HG03060 (cell line): ENCODE data around the gene UBE2K.
"Not testable (repeated sequence)": the region's sequence is repeated elsewhere in the genome, so short reads cannot be mapped to it uniquely, and the experiment has no call there.

Experiments used
- ATAC-seq: cut with Tn5 transposase; IDR thresholded peaks from one replicate; pipeline ENCODE4 v1.9.1; 2021; ENCODE audit warnings: low read depth, moderate number of reproducible peaks; ENCODE audit not compliant: unreplicated experiment

The UBE2K gene, protein sequence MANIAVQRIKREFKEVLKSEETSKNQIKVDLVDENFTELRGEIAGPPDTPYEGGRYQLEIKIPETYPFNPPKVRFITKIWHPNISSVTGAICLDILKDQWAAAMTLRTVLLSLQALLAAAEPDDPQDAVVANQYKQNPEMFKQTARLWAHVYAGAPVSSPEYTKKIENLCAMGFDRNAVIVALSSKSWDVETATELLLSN

DNA sequence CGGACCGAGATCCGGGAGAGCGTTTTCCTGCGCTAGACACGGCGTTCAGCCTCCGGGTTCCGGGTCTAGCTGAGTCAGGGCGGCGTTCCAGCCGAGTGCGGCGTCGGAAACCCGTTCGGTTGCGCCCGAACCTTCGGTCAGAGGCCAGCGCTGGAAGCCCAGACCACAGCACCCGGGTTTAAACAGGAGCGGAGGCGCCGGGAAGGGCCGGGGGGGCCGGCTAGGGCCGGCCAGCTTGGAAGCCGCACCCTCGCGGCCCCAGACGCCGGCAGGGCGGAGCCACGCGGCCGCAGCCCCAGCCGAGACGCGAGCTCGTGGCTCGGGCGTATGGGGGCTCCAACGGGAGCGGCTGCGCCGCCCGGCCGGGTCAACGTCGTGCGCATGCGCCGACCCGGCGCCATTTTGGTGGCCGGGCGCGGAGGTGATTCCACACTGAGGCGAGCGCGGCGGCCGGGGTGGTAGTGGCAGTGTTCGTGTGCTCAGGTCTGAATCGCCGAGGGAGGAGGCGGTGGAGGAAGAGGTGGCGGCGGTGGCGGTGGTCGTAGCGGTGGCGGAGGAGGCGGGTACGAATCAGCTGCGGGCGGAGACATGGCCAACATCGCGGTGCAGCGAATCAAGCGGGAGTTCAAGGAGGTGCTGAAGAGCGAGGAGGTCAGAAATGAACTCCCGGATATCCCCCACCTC is at the start of gene UBE2K:
Gene UBE2K (plus strand): TSS at position 397 of the 684 bp plus-strand sequence. CDS start 192 bp downstream, at position 589.
- peak; percentile 61 for ATAC-seq

DNA sequence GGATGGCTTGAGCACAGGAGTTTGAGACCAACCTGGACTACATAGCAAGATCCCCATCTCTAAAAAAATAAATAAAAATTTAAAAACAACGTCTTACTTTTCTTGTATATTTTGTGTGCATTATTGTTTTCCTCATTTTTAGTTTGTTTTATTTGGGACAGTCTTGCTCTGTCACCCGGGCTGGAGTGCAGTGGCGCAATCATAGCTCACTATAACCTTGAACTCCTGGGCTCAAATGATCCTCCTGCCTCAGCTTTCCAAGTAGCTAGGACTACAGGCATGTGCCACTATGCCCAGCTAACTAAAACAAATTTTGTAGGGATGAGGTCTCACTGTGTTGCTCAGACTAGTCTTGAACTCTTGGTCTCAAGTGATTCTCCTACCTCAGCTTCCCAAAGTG is 49.7 kb upstream of the UBE2K start:
- ATAC-seq: no peak

DNA sequence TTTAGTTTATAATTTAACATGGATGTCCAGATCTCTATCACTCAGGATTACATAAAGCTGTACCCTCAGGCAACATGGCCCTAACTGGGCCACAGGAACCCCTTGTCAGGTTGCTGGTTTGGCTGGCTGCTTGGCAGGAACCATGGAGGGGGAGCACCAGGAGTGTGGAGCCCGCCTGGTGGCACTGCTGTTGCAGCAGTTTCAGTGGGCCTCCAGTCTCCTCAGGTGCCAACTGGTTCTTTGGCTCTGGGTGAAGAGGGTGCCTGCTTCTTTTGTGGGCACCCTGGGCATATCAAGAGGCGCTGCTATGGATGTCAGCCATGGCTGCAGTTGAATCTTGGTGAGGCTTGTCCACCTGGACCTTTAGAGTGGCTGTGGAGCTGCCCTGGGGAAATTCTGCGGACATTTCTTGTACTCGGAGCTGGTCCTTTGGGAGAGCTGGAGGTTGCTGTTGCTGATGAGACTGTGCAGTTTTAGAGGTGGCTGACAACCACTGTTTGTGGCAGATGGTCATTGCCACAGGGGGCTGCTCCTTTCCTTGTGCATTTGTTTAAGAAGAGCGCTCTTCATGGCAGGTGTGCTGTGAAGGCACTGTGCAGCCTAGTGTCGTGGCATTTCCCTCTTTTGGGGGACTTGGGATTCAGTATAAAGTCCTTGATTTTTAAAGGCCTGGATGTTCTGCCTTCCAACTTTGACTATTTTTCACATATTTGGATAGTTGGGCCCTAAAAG is 48.9 kb upstream of the UBE2K start:
- ATAC-seq: no peak

DNA sequence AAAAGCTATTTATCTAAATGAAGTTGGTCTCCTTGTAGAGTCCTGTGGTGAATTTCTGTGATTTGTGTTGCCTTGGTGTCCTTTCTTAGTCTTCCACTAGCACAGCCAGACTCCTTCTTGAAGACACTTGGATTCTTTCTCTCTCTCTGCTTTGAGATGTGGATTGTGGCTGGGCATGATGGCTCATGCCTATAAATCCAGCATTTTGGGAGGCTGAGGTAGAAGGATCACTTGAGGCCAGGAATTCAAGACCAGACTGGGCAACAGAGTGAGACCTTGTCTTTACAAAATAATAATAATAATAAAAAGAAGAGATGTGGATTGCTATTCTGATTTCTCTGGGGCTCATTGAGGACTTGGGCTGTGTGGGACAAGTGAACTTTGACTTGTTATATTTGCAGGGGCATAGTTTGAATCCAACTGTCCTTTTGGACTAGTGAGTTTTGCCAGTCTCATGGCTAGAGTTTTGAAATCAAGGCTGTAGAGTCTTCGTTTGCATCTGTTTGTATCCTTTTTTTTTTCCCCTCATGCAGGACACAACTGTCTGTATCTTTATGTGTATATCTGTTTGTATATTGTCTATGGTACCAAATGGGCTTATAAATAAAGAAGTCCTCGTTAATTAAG is 48.2 kb upstream of the UBE2K start:
- ATAC-seq: no peak

DNA sequence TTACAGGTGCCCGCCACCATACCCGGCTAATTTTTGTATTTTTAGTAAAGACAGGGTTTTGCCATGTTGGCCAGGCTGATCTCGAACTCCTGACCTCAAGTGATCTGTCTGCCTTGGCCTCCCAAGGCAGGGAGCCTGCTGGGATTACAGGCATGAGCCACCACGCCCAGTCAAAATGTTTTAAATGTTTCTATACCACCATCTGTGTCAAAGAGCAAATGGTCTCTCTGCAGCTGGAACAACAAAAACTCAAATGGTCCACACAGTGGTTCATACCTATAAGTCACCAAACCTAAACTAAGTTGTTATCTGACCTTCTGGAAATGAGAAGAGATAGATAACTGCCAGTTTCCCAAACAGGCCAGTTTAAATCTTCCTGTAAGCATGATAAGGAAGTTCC is 46.4 kb upstream of the UBE2K start:
- not testable (repeated sequence) for ATAC-seq

DNA sequence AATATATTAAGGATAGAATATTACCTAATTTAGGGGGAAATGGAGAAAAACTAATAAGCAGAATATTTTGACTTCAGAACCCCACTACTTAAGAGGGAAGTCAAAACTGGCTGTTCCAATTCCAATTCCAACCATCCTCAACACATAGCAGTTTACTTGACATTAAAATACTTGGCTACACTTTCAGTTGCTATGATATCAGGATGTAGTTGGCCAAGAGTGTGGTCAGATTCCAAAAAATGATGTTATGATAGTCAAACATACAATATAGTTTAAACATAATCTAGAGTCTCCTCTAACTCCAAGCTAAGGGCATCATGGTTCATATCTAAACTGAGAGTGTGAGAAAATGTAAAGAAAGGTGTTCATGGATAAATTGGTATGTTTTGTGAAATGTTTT is 42.7 kb upstream of the UBE2K start:
- no peak for ATAC-seq

DNA sequence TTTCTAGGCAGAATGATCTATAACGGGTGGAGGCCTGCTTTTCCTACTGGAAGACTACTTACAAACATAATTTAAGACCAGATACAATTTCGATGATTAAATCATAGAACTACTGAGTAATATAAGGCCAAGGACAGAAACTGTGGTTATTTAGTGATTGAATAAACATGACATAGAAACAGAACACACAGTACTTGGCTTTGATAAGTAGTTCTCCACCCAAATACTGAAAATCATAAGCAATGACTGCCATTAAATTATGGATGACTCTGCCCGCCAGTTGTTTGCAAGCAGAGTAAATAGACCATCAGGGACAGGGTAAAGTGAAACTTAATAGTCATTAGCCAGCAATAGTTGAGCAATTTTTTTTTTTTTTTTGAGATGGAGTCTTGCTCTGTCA is 42.1 kb upstream of the UBE2K start:
- no peak for ATAC-seq

DNA sequence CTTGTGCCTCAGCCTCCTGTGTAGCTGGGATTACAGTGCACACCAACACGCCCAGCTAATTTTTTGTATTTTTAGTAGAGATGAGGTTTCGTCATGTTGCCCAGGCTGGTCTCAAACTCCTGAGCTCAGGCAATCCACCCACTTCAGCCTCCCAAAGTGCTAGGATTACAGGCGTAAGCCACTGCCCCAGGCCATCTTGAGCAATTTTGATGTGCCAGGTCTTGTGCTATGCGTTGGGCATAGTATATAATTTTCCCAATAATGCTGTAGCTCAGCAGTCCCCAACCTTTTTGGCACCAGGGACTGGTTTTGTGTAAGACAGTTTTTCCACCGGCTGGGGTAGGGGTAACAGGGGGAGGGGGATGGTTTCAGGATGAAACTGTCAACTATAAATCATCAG is 41.3 kb upstream of the UBE2K start:
- ATAC-seq: not testable (repeated sequence)

DNA sequence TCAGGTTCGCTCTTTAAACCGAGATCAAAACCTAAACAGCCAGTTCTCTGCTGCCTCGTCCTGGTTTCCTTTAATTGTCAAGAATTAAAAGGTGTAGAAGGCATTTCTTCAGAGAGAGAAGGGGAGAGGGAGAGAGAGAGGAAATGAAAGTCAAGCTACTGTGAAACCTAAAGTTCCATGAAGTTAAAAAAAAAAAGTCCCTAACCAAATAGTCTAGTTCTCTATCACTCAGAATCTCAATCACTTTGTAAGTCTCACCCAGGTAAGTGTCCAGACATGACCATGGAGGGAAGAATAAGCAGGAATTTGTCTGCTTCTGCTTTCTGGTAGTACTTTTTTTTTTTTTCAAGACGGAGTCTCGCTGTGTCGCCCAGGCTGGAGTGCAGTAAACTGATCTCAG is 40.5 kb upstream of the UBE2K start:
- ATAC-seq: peak; percentile 45

DNA sequence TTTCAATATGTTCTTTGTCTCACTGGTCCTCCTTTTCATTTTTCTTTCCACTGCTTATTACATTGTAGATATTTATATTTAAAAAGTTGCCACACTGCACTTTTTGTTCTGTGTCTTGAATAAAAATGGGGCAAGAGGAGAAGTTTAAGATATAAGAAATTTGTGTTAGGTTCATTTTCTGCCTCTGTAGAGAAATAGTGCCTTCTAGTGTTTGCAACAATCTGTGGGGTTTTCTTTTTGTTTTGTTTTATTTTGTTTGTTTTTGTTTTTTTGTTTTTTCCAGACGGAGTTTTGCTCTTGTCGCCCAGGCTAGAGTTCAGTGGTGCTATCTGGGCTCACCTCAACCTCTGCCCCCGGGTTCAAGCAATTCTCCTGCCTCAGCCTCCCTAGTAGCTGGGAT is 39.2 kb upstream of the UBE2K start:
- no peak for ATAC-seq

DNA sequence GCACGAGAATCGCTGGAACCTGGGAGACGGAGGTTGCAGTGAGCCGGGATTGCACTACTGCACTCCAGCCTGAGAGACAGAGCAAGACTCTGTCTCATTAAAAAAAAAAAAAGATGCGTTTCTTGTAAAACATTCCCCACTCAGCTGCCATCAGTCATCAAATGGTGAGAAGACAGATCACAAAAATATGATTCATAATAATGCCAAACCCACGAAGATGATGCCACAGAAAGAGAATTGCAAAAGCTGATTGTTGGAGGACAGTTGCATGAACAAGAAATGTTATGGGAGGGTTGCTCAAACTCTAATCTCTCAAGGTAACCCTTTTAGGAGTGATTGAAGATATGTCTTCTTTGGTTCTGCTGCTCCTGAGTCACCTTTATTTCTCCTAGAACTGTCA is 37.9 kb upstream of the UBE2K start:
- no peak for ATAC-seq

DNA sequence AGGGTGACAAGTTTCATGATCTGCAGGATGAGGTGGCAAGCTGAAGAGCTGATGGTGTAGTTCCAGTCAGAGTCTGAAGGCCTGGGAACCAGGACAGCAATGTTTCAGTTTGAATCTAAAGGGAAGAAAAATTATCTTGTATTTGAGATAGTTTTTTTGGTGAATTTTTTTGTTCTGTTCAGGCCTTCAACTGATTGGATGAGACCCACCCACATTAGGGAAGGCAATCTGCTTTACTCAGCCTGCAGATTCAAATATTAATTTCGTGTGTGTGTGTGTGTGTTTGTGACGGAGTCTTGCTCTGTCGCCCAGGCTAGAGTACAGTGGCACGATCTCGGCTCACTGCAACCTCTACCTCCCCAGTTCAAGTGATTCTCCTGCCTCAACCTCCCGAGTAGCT is 37.2 kb upstream of the UBE2K start:
- no peak for ATAC-seq

DNA sequence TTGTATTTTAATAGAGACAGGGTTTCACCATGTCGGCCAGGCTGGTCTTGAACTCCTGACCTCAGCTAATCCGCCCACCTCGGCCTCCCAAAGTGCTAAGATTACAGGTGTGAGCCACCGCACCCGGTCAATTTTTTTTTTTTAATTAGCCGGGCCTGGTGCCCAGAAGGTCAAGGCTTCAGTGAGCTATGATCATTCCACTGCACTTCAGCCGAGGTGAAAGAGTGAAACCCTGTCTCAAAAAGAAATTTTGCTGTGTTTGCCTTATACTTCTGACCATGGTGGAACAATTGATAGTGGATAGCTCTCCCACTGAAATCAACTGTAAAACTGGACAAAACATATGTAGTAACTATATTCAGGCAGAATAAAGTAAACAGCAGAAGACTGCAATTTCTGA is 35.3 kb upstream of the UBE2K start:
- ATAC-seq: no peak

DNA sequence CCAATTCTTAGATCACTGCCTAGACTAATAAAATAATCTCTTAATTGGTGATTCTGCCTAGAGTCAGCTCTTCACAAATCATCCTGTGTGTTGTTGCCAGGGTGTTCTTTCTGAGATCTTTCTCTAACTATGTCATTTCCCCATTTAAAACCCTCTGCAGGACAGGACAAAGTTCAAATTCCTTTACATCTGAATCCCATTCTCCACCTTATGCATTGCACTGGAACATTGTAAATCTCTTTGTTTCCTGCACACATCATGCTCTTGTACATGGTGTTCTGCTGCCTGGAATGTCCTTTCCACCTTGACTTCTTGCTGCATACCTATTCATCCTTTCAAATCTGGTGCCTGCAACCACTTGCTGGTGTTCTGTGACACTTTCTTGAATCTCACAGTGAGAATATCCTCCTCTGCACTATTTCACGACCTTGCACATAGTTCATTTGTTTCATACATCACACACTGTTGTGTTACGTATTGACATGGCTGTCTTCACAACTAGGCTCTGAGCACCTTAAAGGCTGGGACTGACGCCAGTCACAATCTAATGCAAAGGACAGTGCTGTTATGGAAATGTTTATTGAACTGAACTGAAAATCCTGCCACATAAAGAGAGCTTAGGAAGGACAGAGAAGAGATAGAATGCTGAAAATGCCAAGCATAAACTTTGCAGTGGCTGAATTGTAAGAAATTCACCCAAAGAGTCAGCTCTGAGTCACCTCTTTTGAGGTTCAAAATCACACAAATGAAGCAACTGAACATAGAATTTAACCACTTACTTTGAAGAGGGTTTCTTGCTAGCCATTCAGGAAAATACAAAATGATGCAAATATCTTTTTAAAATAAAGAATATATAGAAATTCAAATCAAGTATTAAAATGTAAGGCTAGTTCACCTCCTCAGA is 32.9 kb upstream of the UBE2K start:
- ATAC-seq: no peak

DNA sequence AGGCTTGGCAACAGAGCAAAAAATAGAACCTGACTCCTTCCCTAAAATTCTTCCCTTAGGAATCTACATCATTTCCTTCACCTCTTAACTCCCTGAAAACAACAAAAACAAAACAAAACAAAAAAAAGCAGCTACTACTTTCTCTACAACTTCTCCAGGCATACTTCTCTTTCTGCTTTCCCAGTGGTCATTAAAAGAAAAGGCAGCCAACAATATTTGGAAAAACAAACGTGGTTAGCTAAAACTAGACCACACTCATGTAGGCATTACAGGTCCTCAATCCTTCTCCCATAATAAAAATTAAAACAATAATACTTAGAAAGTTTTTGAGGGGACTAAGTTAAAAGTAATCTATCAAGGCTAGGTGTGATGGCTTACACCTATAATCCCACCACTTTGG is 30.2 kb upstream of the UBE2K start:
- no peak for ATAC-seq

DNA sequence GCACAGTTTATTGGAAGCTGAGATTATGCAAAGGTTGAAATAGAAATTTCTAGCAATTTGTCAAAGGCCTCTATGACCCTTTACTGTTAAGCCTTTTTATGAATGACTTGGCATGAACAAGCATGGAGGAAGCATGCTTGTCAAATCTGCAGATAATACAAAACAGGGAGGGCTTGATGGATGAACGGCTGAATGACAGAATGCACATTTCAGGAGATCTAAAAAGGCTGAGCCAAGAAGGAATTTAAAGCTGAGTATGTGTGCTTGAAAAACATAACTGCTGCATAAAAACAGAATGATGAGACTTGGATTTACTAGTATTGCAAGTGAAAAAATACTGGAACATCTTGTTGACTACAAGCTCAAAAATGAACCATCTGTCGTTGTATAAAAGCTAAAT is 29.0 kb upstream of the UBE2K start:
- ATAC-seq: no peak

DNA sequence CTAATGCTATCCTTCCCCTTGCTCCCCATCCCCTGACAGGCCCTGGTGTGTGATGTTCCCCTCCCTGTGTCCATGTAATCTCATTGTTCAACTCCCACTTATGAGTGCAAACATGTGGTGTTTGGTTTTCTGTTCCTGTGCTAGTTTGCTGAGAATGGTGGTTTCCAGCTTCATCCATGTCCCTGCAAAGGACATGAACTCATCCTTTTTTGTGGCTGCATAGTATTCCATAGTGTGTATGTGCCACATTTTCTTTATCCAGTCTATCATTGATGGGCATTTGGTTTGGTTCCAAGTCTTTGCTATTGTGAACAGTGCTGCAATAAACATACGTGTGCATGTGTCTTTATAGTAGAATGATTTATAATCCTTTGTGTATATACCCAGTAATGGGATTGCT is 27.6 kb upstream of the UBE2K start:
- ATAC-seq: not testable (repeated sequence)

DNA sequence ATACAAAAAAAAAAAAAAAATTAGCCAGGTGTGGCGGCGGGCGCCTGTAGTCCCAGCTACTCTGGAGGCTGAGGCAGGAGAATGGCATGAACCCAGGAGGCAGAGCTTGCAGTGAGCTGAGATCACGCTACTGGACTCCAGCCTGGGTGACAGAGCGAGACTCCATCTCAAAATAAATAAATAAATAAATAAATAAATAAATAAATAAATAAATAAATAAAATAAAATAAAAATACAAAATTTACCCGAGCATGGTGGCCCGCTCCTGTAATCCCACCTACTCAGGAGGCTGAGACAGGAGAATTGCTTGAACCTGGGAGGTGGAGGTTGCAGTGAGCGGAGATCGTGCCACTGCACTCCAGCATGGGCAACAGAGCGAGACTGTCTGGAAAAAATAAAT is 22.3 kb upstream of the UBE2K start:
- not testable (repeated sequence) for ATAC-seq

DNA sequence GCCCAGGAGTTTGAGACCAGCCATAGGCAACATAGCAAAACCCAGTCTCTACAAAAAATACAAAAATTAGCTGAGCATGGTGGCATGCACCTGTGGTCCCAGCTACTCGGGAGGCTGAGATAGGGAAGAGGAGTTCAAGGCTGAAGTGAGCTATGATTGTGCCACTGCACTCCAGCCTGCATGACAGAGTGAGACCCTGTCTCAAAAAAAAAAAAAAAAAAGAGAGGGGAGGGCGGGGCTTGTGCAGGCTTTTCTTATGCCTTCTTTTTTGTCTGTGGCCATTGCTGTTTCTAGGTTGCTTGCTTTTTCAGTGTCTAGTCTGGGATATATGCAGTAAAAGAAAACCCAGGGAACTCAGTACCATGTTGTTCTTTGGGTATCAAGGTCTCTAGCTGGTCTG is 16.9 kb upstream of the UBE2K start:
- not testable (repeated sequence) for ATAC-seq

DNA sequence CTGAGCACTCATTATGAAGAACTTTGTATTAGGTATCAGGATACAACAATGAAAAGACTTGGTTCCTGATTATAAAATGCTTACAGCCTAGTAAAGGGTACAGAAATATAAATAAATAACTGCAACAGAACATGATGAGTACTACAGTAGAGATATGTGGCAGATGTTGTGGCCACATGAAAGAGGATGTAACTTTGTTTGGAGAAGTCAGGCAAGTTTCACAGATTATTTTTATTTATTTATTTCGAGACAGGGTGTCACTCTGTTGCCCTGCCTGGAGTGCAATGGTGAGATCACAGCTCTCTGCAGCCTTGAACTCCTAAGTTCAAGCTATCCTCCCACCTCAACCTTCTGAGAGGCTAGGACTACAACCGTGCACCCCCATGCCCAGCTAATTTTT is 15.8 kb upstream of the UBE2K start:
- ATAC-seq: peak; percentile 92
